T-helper 1 cell treated with Interleukin-12 subunit alpha and Interleukin-12 subunit beta and Interleukin-4 antibody, amounts not matched to agents 30 μg/mL and 1 μg/mL, for 36 hours (primary cell): ENCODE data around the gene HPCAL1.
"Not testable (repeated sequence)": the region's sequence is repeated elsewhere in the genome, so short reads cannot be mapped to it uniquely, and the experiment has no call there.

Experiments
- H3K27ac Mint-ChIP-seq: one replicate; pipeline ENCODE4 v1.8.0; 2021; ENCODE audit warnings: mild to moderate bottlenecking, mixed read lengths
- H3K27me3 Mint-ChIP-seq: one replicate; pipeline ENCODE4 v1.8.0; 2021; ENCODE audit warnings: low read depth, mixed read lengths
- H3K36me3 Mint-ChIP-seq: one replicate; pipeline ENCODE4 v1.8.0; 2021; ENCODE audit warnings: low read depth, mixed read lengths
- H3K4me1 Mint-ChIP-seq: one replicate; pipeline ENCODE4 v1.8.0; 2021; ENCODE audit warnings: low read depth, mixed read lengths
- H3K4me3 Mint-ChIP-seq: one replicate; pipeline ENCODE4 v1.8.0; 2021; ENCODE audit warnings: mild to moderate bottlenecking, moderate library complexity, mixed read lengths
- H3K9me3 Mint-ChIP-seq: one replicate; pipeline ENCODE4 v1.8.0; 2021; ENCODE audit warnings: mixed read lengths

Gene HPCAL1

GRCh38 chr2:10447300-10447894, 144.7 kb downstream of the HPCAL1 start:
- Mint-ChIP-seq H3K4me1 (peaks cover 23% of the 10 kb centered on the region), H3K4me3 (peak overlapping the region; percentile 82), H3K36me3 (peaks cover 24% of the 10 kb centered on the region), H3K27me3 (no peaks in the 10 kb centered on the region), H3K27ac (peak overlapping the region; percentile 87), H3K9me3 (no peaks in the 10 kb centered on the region)

- Mint-ChIP-seq H3K27me3 (no peaks in the 10 kb centered on the region), H3K27ac (peak within 1 kb of the TSS; percentile 95), H3K9me3 (no peaks in the 10 kb centered on the region), H3K4me3 (peak within 1 kb of the TSS; percentile 83), H3K36me3 (peaks cover 21% of the 10 kb centered on the region), H3K4me1 (peaks cover 23% of the 10 kb centered on the region)
Measured at GRCh38 chr2:10447895-10448575, 145.3 kb downstream of the HPCAL1 start, which contains the start of gene ODC1. Gene ODC1, minus strand, starts transcription at chr2:10448327. Its CDS starts 3,295 bp downstream, at chr2:10445032.

GRCh38 chr2:10448576-10449485, 146.1 kb downstream of the HPCAL1 start:
- peaks cover 23% of the 10 kb centered on the region for H3K4me1 Mint-ChIP-seq
- peak overlapping the region; percentile 83 for H3K4me3 Mint-ChIP-seq
- peak overlapping the region; percentile 95 for H3K27ac Mint-ChIP-seq
- peaks cover 15% of the 10 kb centered on the region for H3K36me3 Mint-ChIP-seq
- H3K27me3 Mint-ChIP-seq, result no peaks in the 10 kb centered on the region
- H3K9me3 Mint-ChIP-seq, result no peaks in the 10 kb centered on the region

- Mint-ChIP-seq H3K4me3 (peak overlapping the region; percentile 83), H3K27me3 (no peaks in the 10 kb centered on the region), H3K36me3 (peaks cover 9% of the 10 kb centered on the region), H3K4me1 (peaks cover 19% of the 10 kb centered on the region), H3K9me3 (no peaks in the 10 kb centered on the region), H3K27ac (peak overlapping the region; percentile 95)
Measured at GRCh38 chr2:10449486-10449831, 146.8 kb downstream of the HPCAL1 start.

GRCh38 chr2:10449838-10450691, 147.4 kb downstream of the HPCAL1 start:
- Mint-ChIP-seq H3K27me3 (no peaks in the 10 kb centered on the region), H3K27ac (peak overlapping the region; percentile 95), H3K4me1 (peaks cover 13% of the 10 kb centered on the region), H3K9me3 (no peaks in the 10 kb centered on the region), H3K36me3 (peaks cover 4% of the 10 kb centered on the region), H3K4me3 (peak overlapping the region; percentile 26)

- H3K9me3 Mint-ChIP-seq, result no peaks in the 10 kb centered on the region
- no peaks in the 10 kb centered on the region for H3K27me3 Mint-ChIP-seq
- peaks cover 12% of the 10 kb centered on the region for H3K4me1 Mint-ChIP-seq
- H3K27ac Mint-ChIP-seq, result no peak overlapping the region
- no peak overlapping the region for H3K4me3 Mint-ChIP-seq
- H3K36me3 Mint-ChIP-seq, result peaks cover 4% of the 10 kb centered on the region
Measured at GRCh38 chr2:10451819-10452218, 149.1 kb downstream of the HPCAL1 start.

GRCh38 chr2:10452312-10452711, 149.6 kb downstream of the HPCAL1 start:
- no peaks in the 10 kb centered on the region for H3K27me3 Mint-ChIP-seq
- H3K9me3 Mint-ChIP-seq, result no peaks in the 10 kb centered on the region
- peaks cover 3% of the 10 kb centered on the region for H3K36me3 Mint-ChIP-seq
- no peak overlapping the region for H3K4me3 Mint-ChIP-seq
- H3K27ac Mint-ChIP-seq, result no peak overlapping the region
- H3K4me1 Mint-ChIP-seq, result peaks cover 9% of the 10 kb centered on the region

GRCh38 chr2:10452956-10453904, 150.5 kb downstream of the HPCAL1 start:
- H3K36me3 Mint-ChIP-seq, result peaks cover 2% of the 10 kb centered on the region
- no peak overlapping the region for H3K27ac Mint-ChIP-seq
- peaks cover 4% of the 10 kb centered on the region for H3K27me3 Mint-ChIP-seq
- no peaks in the 10 kb centered on the region for H3K9me3 Mint-ChIP-seq
- peaks cover 6% of the 10 kb centered on the region for H3K4me1 Mint-ChIP-seq
- H3K4me3 Mint-ChIP-seq, result no peak overlapping the region

GRCh38 chr2:10453905-10454298, 151.2 kb downstream of the HPCAL1 start:
- Mint-ChIP-seq H3K4me3 (no peak overlapping the region), H3K27ac (no peak overlapping the region), H3K27me3 (peaks cover 5% of the 10 kb centered on the region), H3K9me3 (no peaks in the 10 kb centered on the region), H3K4me1 (peaks cover 6% of the 10 kb centered on the region), H3K36me3 (peaks cover 2% of the 10 kb centered on the region)

- H3K4me1 Mint-ChIP-seq, result peaks cover 2% of the 10 kb centered on the region
- peaks cover 2% of the 10 kb centered on the region for H3K36me3 Mint-ChIP-seq
- no peak overlapping the region for H3K27ac Mint-ChIP-seq
- peaks cover 8% of the 10 kb centered on the region for H3K27me3 Mint-ChIP-seq
- no peak overlapping the region for H3K4me3 Mint-ChIP-seq
- no peaks in the 10 kb centered on the region for H3K9me3 Mint-ChIP-seq
Measured at GRCh38 chr2:10454505-10454904, 151.8 kb downstream of the HPCAL1 start.

- H3K27ac Mint-ChIP-seq, H3K4me3 Mint-ChIP-seq, H3K9me3 Mint-ChIP-seq, H3K4me1 Mint-ChIP-seq, H3K36me3 Mint-ChIP-seq: not testable (repeated sequence)
- peaks cover 13% of the 10 kb centered on the region for H3K27me3 Mint-ChIP-seq
Measured at GRCh38 chr2:10457195-10457594, 154.5 kb downstream of the HPCAL1 start.

- no peak overlapping the region for H3K4me3 Mint-ChIP-seq
- H3K27ac Mint-ChIP-seq, result no peak overlapping the region
- H3K4me1 Mint-ChIP-seq, result no peaks in the 10 kb centered on the region
- H3K36me3 Mint-ChIP-seq, result no peaks in the 10 kb centered on the region
- no peaks in the 10 kb centered on the region for H3K9me3 Mint-ChIP-seq
- H3K27me3 Mint-ChIP-seq, result peaks cover 13% of the 10 kb centered on the region
Measured at GRCh38 chr2:10457846-10458598, 155.3 kb downstream of the HPCAL1 start.

- Mint-ChIP-seq H3K27ac (no peak overlapping the region), H3K9me3 (no peaks in the 10 kb centered on the region), H3K27me3 (peaks cover 13% of the 10 kb centered on the region), H3K36me3 (no peaks in the 10 kb centered on the region), H3K4me3 (no peak overlapping the region), H3K4me1 (no peaks in the 10 kb centered on the region)
Measured at GRCh38 chr2:10460366-10460796, 157.7 kb downstream of the HPCAL1 start.
